Retinal pigment epithelial cell (primary cell): Measurements from ENCODE around the gene ABCD3.

Experiments used
- DNase-seq: peaks from one replicate; pipeline ENCODE4 v3.0.0-alpha.2; 2010; ENCODE audit warnings: low read depth
- H3K4me3 ChIP-seq: 2 replicates; pipeline ENCODE4 v1.5.1; 2011; ENCODE audit warnings: mild to moderate bottlenecking, low read length, control low read depth, moderate library complexity
- TF ChIP-seq, protein P1 (sequence below): conservative IDR thresholded peaks from 2 replicates; pipeline ENCODE4 v1.5.1; 2011; ENCODE audit warnings: low read depth, low read length, control low read depth, inconsistent platforms

Gene ABCD3

DNA sequence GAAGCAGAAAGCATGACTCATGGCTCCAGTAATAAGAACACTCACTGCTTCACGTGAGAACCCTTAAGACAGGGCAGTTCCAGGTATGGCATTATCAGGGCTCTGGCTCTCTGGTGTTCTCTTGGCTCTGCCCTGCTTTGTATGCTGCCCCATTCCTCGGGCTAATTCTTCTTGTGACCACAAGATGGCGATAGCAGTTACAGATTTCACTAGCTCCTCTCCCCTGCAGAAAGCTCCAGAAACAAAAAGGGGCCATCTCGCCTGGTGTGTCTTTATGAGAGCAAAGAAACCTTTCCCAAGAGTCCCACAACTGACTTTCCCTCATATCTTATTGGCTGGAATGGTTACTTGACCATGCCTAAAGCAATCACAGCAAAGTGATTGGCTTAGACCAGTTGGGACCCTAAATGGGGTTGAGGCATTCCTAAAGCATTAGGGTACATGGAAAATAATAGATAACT, 63.3 kb downstream of the ABCD3 start:
- peak; percentile 50 for DNase-seq
- no peak overlapping the region for H3K4me3 ChIP-seq
- TF ChIP-seq, protein P1, sequence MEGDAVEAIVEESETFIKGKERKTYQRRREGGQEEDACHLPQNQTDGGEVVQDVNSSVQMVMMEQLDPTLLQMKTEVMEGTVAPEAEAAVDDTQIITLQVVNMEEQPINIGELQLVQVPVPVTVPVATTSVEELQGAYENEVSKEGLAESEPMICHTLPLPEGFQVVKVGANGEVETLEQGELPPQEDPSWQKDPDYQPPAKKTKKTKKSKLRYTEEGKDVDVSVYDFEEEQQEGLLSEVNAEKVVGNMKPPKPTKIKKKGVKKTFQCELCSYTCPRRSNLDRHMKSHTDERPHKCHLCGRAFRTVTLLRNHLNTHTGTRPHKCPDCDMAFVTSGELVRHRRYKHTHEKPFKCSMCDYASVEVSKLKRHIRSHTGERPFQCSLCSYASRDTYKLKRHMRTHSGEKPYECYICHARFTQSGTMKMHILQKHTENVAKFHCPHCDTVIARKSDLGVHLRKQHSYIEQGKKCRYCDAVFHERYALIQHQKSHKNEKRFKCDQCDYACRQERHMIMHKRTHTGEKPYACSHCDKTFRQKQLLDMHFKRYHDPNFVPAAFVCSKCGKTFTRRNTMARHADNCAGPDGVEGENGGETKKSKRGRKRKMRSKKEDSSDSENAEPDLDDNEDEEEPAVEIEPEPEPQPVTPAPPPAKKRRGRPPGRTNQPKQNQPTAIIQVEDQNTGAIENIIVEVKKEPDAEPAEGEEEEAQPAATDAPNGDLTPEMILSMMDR, result peak; percentile 89

DNA sequence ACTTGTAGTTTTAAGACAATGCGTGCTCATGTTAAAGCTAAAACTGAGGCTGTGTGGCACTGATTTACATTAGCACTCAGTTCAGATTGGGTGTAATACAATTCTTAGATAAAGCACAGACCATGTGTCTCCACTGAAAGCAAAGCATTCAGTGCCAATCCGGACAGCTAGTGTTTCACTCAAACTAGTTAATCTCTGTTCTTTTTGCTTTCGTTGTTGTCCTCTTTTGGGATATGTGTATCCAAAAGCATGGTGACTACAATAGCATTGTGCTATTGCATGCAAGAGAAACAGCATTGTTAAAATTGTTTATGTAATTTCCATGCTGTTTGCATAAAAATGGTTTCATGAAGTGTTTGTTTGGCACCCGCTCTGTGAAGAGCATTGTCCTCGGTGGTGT, 68.8 kb downstream of the ABCD3 start:
- TF ChIP-seq, protein P1, result no peak
- no peak overlapping the region for H3K4me3 ChIP-seq
- no peak for DNase-seq

DNA sequence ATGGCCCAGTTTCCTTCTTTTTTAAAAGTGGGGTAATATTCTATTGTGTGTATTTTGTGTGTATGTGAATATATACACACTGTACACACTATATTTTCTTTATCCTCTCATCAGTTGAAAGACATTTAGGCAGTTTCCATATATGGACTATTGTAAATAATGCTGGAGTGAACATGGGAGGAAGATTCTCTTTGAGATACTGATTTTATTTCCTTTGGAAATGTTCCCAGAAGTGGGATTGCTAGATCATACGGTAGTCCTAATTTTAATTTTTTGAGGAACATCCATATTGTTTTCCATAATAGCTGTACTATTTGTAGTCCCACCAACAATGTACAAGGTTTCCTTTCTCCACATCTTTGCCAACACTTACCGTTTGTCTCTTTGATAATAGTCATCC, 72.4 kb downstream of the ABCD3 start:
- DNase-seq, result no peak
- H3K4me3 ChIP-seq, result no peak overlapping the region
- TF ChIP-seq, protein P1, result no peak

DNA sequence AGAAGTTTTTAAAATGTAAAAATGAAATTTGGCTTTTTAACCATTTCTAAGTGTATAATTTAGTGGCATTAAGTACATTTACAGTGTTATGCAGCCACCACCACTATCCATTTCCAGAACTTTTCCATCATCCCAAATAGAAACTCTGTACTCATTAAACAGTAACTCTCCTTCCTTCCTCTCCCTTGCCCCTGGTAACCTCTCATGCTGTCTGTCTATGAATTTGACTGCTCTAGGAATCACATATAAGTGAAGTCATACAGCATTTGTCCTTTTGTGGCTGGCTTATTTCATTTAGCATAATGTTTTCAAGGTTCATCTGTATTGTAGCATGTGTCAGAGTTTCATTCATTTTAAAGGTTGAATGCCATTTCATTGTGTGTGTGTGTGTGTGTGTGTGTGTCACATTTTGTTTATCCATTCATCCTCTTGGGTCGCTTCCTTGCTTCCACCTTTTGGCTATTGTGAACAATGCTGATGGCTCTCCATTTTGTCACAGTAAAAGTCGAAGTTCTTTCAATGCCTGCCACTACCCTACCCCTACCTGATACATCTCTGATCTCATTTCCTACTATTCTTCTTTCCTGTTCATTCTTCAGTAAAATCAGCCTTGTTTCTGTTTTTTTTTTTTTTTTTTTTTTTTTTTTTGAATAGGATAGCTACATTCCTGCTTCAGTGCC, 78.0 kb downstream of the ABCD3 start:
- TF ChIP-seq, protein P1, result no peak
- no peak for DNase-seq
- H3K4me3 ChIP-seq, result no peak overlapping the region

DNA sequence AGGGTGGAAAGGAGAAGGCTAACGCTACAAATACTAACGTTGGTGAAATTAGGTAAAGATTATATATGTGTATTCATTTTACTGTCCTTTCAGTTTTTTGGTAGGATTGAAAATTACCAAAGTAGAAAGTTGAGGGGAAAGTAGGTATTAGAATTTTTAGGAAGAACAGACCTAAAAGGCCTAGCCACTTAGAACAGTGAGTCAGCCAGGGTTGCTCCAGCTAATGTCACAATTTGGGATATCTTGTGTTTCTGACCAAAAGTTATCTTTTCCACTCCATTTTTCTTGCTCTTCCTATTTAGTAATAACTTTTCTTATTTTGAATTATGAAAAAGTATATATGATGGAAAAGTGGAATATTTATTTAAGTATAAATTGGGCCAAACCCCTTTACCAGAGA, 83.2 kb downstream of the ABCD3 start:
- DNase-seq, result no peak
- H3K4me3 ChIP-seq, result no peak overlapping the region
- TF ChIP-seq, protein P1, result no peak

DNA sequence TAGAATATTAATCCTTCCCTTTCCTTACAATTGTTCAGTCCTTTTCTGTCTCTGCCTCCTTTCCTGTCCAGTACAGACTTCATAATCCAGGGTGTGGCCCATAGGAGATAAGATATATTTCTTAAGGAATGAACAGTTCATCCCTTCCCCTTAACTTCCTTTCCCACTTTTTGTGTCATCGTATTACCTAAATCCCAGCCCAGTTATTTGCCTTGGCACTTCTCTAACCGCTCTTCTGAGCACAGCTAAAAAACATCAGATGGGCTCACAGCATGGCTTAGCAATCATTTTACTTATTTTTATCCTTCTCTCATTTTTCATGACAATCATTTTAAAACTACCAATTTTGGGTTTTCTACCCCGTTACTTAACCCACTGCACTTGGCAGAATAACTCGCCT, 83.7 kb downstream of the ABCD3 start:
- DNase-seq, result no peak
- H3K4me3 ChIP-seq, result no peak overlapping the region
- TF ChIP-seq, protein P1, result no peak

DNA sequence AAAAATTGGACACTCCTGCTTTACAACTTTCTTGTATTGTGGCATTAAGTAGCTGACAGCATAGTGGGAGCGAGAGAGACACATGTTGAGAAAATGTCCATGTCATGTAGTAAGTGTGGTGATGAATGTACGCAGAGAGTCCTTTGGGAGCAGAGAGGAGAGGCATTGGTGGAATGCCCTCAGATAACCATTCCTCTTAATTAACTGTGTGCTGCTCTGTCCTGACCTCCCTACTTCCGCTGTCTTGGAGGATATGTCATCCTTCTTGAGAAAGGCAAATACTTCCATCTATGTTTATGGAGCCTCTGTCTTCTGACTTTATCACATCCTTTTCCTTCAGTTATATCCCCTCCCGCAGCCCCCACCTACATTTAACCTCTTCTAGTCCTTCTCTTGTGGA, 85.0 kb downstream of the ABCD3 start:
- H3K4me3 ChIP-seq, result no peak overlapping the region
- DNase-seq, result no peak

More for the DNA sequence above, 85.0 kb downstream of the ABCD3 start:
- TF ChIP-seq, protein P1, result no peak
